Activated B cell treated with CpG ODN at 0.5 μM for 24 hours (primary cell): ENCODE measurements around the gene MTHFD1. TPM values are rescaled to one million over a fixed set of nuclear protein-coding genes. Genes with fewer than 3 reads are reported as not detected.
A peak's percentile ranks its signal among the peaks of the same experiment; 100 is the strongest.

Experiments
- ATAC-seq: fragments of 200-7000 bp; cut with Tn5 transposase; one replicate; pipeline ENCODE4 v1.10.0; 2021; ENCODE audit warnings: low read depth, mild to moderate bottlenecking, moderate library complexity
- CTCF ChIA-PET: fragments of 350-600 bp; sonication (Branson Sonifier 250); formaldehyde crosslinking; loops from one replicate; lab custom pipeline; 2021; ENCODE audit warnings: antibody characterized with exemption; lab: Charles Lee
- POLR2A ChIA-PET: fragments of 350-600 bp; sonication (Branson Sonifier 250); formaldehyde crosslinking; loops from one replicate; lab custom pipeline; 2021; ENCODE audit warnings: antibody characterized with exemption; lab: Charles Lee
- DNase-seq: peaks from one replicate; pipeline ENCODE4 v3.0.0; 2022
- H3K27ac Mint-ChIP-seq: one replicate; pipeline ENCODE4 v1.8.0; 2020; ENCODE audit warnings: mixed read lengths
- H3K27me3 Mint-ChIP-seq: one replicate; pipeline ENCODE4 v1.8.0; 2021; ENCODE audit warnings: mixed read lengths
- H3K36me3 Mint-ChIP-seq: one replicate; pipeline ENCODE4 v1.8.0; 2021; ENCODE audit warnings: low read depth, mixed read lengths
- H3K4me1 Mint-ChIP-seq: one replicate; pipeline ENCODE4 v1.8.0; 2021; ENCODE audit warnings: mixed read lengths
- H3K4me3 Mint-ChIP-seq: one replicate; pipeline ENCODE4 v1.8.0; 2020; ENCODE audit warnings: mild to moderate bottlenecking, mixed read lengths
- H3K9me3 Mint-ChIP-seq: one replicate; pipeline ENCODE4 v1.8.0; 2020; ENCODE audit warnings: mixed read lengths
- CTCF ChIP-seq: fragments of 200-600 bp; IDR thresholded peaks from one replicate; pipeline ENCODE4 v1.8.0; 2022; ENCODE audit warnings: antibody characterized with exemption, mild to moderate bottlenecking
- intact Hi-C: fragments of 100-400 bp; cut with micrococcal nuclease; formaldehyde crosslinking; loops from one replicate; pipeline ENCODE4 v1.15.1; 2024
- total RNA-seq: library from RNA; stranded (reverse); gene quantifications from 2 replicates; pipeline ENCODE4 v1.2.3, GENCODE V29; 2022

MTHFD1 gene
- total RNA-seq, 1 donor from 2014 or later, result 98.4 TPM

- intact Hi-C loops, result loop anchor here (1.0 to 10.0 kb wide), 8 partner anchors 9 to 1028 kb away; partner anchors contain the start of genes FNTB, SGPP1 and SYNE2
These were observed 114.3 kb downstream of the MTHFD1 start for GRCh38 chr14:64502456-64502855.

GRCh38 chr14:64502887-64503433, 114.8 kb downstream of the MTHFD1 start:
- DNase-seq (no peak), ATAC-seq (no peak)
- ChIA-PET CTCF (interaction anchor here (1.4 to 3.3 kb wide), 3 partner anchors 8 to 37 kb away, joined by 3 to 32 read pairs (median 11); partner anchors contain the start of gene AKAP5), POLR2A (interaction anchor here (0.6 to 4.5 kb wide), 21 partner anchors 8 to 835 kb away, joined by 3 to 60 read pairs (median 5); partner anchors contain the start of genes AKAP5, HSPA2 and MTHFD1)
- Mint-ChIP-seq H3K27me3 (no peaks in the 10 kb centered on the region), H3K9me3 (no peaks in the 10 kb centered on the region), H3K27ac (peak overlapping the region; percentile 99), H3K36me3 (peaks cover 21% of the 10 kb centered on the region), H3K4me3 (peak overlapping the region; percentile 97), H3K4me1 (peaks cover 67% of the 10 kb centered on the region)
- intact Hi-C loops, result loop anchor here (1.0 to 10.0 kb wide), 12 partner anchors 8 to 1028 kb away; partner anchors contain the start of genes AKAP5, FNTB, HSPA2 and MTHFD1
- TF ChIP-seq CTCF, result no peak

More at GRCh38 chr14:64502456-64502855, 114.3 kb downstream of the MTHFD1 start:
- no peak for TF ChIP-seq CTCF
- Mint-ChIP-seq H3K27ac (peak overlapping the region; percentile 99), H3K4me1 (peaks cover 66% of the 10 kb centered on the region), H3K27me3 (no peaks in the 10 kb centered on the region), H3K4me3 (peak overlapping the region; percentile 97), H3K36me3 (peaks cover 25% of the 10 kb centered on the region), H3K9me3 (no peaks in the 10 kb centered on the region)
- no peak for DNase-seq
- ChIA-PET POLR2A (interaction anchor here (0.6 to 4.5 kb wide), 20 partner anchors 8 to 835 kb away, joined by 3 to 60 read pairs (median 6); partner anchors contain the start of genes AKAP5, HSPA2 and MTHFD1), CTCF (interaction anchor here (1.4 to 3.3 kb wide), 3 partner anchors 9 to 37 kb away, joined by 3 to 32 read pairs (median 11); partner anchors contain the start of gene AKAP5)
- ATAC-seq, result no peak

- no peak for TF ChIP-seq CTCF
- Mint-ChIP-seq H3K27me3 (no peaks in the 10 kb centered on the region), H3K27ac (peak within 1 kb of the TSS; percentile 100), H3K4me1 (peaks cover 73% of the 10 kb centered on the region), H3K36me3 (peaks cover 19% of the 10 kb centered on the region), H3K9me3 (no peaks in the 10 kb centered on the region), H3K4me3 (peak within 1 kb of the TSS; percentile 97)
- CTCF ChIA-PET, result interaction anchor here (1.4 to 3.3 kb wide), 3 partner anchors 8 to 38 kb away, joined by 3 to 32 read pairs (median 11); partner anchors contain the start of gene AKAP5
- POLR2A ChIA-PET, result interaction anchor here (0.6 to 4.5 kb wide), 40 partner anchors 10 to 1031 kb away, joined by 3 to 60 read pairs (median 4); partner anchors contain the start of genes AKAP5, HSPA2, MTHFD1 and PPP2R5E
- intact Hi-C loops, result loop anchor here (1.0 to 10.0 kb wide), 13 partner anchors 19 to 1029 kb away; partner anchors contain the start of genes AKAP5, FNTB, HSPA2 and MTHFD1
- DNase-seq, result peak; percentile 91
- peak; percentile 66 for ATAC-seq
These were observed 115.5 kb downstream of the MTHFD1 start, which contains the start of gene ZBTB25 for GRCh38 chr14:64503434-64504309. TSS of gene ZBTB25 (minus strand) at chr14:64503838. CDS start at chr14:64490533, 13,305 bp downstream.

GRCh38 chr14:64504310-64504896, 116.2 kb downstream of the MTHFD1 start, which contains the start of gene ZBTB1:
TSS of gene ZBTB1 (plus strand) at chr14:64504770. CDS start at chr14:64521505, 16,735 bp downstream.
- H3K4me1 Mint-ChIP-seq, result peaks cover 79% of the 10 kb centered on the region
- ATAC-seq, result peak; percentile 43
- no peaks in the 10 kb centered on the region for H3K9me3 Mint-ChIP-seq
- no peak for DNase-seq
- no peak for TF ChIP-seq CTCF
- CTCF ChIA-PET, result no interaction called here
- intact Hi-C loops, result loop anchor here (1.0 to 10.0 kb wide), 7 partner anchors 480 to 1030 kb away; partner anchors contain the start of genes FNTB, PPP2R5E, SGPP1 and SYNE2
- peak within 1 kb of the TSS; percentile 100 for H3K27ac Mint-ChIP-seq
- peaks cover 19% of the 10 kb centered on the region for H3K36me3 Mint-ChIP-seq
- H3K4me3 Mint-ChIP-seq, result peak within 1 kb of the TSS; percentile 97
- POLR2A ChIA-PET, result interaction anchor here (0.6 to 4.5 kb wide), 32 partner anchors 9 to 1031 kb away, joined by 3 to 60 read pairs (median 4); partner anchors contain the start of genes HSPA2, MTHFD1, PPP2R5E and WDR89
- H3K27me3 Mint-ChIP-seq, result no peaks in the 10 kb centered on the region
